A172 (cell line): ENCODE data around the gene LMNTD1. TPM values are rescaled to one million over a fixed set of nuclear protein-coding genes. Genes with fewer than 3 reads are reported as not detected.

Experiments
- DNase-seq: peaks from one replicate; pipeline ENCODE4 v3.0.0-alpha.2; 2015; ENCODE audit warnings: low spot score
- total RNA-seq: library from RNA; depleted of rRNA; stranded (reverse); fragments of >200 nt; shearing (Covaris generic); gene quantifications from 2 replicates; pipeline ENCODE4 v1.2.3, GENCODE V29; 2014

LMNTD1 gene
- total RNA-seq, 1 experiment from 2014 or later, result not detected

DNA sequence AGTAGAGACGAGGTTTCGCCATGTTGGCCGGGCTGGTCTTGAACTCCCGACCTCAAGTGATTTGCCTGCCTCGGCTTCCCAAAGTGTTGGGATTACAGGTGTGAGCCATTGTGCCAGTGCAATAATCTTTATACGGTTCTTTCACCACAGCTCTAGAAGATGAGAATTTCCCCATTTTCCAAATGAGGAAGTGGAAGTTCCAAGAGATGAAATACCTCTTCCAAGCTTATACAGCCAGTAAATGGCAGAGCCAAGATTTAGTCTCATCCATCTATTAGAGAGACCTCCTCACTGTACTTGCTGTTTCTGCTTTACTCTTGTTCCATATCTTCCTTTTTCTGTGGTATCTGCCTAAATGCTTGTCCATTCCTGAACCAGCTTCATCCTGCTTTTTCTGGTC, 3.1 kb upstream of the LMNTD1 start:
- no peak for DNase-seq

DNA sequence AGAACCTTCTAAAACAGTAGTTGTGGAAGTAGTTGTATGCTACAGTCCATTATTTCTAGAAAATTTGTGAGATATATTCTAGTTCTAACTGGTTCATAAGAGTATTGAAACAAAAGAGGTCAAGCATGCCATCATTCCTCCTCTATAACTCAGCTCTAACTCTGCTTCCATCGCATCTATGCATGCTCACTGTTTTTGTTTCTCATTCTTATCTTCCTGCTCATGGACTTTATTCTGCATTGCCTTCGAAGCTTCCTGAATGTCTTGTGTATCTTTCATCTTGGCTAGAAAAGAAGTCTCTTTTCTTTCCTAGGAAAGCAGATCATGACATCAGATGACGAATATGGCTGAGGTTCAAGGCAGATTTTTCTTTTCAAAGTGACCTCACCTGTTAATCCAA, 402 bp downstream of the LMNTD1 start:
- DNase-seq, result no peak

GRCh38 chr12:25550186-25550585, 2.9 kb downstream of the LMNTD1 start:
- no peak for DNase-seq

GRCh38 chr12:25549120-25549519, 4.0 kb downstream of the LMNTD1 start:
- no peak for DNase-seq

DNA sequence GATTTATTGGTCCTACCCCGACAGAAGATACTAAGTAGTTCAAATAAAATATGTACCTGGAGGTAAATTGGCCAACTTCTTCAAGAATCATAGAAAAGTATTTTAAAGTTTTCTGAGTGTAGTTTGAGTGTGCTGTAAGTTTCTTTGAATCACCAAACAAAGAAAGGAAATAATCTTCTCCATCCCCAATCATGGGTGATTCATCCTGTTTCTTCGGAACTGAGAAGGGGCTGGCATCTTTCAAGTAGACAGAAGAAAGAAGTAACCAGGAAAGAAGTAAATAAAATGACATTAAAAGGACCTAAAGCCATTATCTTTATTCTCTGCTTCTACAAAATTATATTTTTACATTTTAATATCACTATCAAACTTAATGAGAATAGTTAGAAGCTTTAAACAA, 6.8 kb downstream of the LMNTD1 start:
- DNase-seq, result no peak

- no peak for DNase-seq
These were observed 19.9 kb downstream of the LMNTD1 start for GRCh38 chr12:25533150-25533549.

GRCh38 chr12:25531502-25532052, 21.5 kb downstream of the LMNTD1 start:
- no peak for DNase-seq

GRCh38 chr12:25529738-25530137, 23.3 kb downstream of the LMNTD1 start:
- no peak for DNase-seq

DNA sequence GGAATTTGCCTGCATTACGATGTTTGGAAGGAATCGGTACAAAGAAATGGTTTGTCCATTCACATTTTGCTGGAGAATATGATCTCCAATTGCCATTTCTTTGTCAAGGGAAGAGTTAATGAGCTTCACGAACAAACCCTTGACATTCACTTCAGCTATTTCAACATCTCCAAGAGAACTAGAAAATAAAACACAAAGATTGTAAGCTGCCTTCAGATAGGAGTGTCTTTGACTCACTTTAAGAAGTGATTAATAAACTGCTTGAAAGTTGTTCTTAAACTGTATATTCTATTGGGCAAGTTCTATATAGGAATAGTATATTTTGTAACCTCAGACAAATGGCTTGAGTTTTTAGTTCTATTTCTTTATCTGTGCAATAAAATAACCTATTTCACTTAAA, 26.3 kb downstream of the LMNTD1 start:
- no peak for DNase-seq

DNA sequence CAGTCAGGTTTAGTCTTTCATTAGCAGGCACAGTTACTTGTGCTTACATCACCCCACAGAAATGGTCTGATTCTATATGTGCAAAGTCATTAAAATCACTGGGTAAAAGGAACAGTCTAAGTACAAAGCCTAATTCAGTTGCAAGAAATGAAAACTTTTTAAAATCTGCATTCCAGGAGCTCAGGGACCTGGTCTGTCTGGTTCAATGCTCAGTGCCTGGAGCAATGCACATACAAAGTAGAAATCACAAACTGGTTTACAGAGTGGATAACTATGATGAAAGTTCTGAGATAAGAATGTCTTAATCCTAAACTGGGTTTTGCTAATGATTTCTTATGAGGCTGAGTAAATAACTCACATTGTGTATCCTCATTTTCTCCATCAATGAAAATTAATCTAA, 28.7 kb downstream of the LMNTD1 start:
- no peak for DNase-seq

DNA sequence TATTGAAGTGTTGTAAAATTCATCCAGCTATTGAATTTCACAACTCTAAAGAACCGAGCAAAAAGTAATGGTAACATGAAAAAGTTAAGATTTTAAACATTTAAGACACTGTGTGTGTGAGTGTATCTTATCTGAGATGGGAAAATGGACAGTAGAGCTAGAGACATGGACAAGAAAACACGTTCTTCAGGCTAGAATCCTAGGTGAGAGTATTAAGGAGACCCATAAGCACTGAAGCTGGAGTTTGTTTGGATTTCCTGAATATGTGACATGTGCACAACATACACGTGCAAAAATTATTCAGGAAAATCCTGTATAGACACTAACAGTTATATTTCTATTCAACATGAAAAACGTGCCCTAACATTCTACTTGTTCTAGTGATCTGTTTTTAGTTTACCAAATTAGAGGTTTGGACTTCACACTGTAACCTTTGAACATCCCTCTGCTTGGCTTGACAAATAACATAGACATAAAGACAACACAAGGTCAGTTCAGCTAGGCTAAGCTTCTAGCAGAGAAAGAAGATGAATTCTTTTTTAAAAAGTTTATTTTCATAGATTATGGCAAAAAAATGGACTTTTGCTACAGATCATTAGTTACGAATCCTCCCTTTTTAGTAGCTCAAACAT, 31.3 kb downstream of the LMNTD1 start:
- no peak for DNase-seq

DNA sequence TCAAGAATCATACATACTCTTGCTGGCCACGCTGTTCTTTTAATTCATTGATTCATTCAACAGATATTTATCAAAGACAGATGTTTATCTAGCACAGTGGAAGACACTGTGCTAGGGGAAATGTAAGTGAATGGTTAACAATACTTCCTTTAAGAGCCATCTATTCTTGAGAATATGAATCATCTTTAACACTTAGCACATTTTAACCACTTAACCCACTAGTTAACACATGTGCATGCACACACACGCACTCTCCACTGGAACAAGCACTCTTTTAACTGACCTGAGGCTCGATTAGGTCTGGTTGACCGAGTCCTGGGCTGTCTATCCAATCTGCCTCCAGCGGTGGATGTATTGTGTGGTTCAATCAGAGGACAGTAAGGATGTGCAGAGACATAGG, 34.6 kb downstream of the LMNTD1 start:
- DNase-seq, result no peak

GRCh38 chr12:25504744-25505143, 48.3 kb downstream of the LMNTD1 start:
- no peak for DNase-seq

DNA sequence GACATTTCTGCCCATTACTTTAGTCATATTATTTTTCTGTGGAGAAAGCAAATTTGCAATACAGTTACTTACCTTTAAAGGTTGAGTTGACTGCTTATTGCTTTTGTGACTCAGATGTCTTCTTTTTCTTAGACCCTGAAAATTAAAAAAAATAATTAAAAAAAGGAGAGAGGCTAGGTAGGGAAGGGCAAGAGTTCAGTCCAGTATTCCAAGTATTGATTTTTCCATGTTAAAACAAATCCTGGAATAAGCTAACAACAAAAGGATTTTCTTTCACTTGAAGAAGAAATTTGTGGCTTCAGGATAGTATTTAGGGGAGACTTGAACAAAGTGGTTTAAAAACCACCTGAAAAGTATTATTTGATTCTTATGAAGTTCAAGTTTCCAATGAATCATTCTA, 49.4 kb downstream of the LMNTD1 start:
- no peak for DNase-seq

DNA sequence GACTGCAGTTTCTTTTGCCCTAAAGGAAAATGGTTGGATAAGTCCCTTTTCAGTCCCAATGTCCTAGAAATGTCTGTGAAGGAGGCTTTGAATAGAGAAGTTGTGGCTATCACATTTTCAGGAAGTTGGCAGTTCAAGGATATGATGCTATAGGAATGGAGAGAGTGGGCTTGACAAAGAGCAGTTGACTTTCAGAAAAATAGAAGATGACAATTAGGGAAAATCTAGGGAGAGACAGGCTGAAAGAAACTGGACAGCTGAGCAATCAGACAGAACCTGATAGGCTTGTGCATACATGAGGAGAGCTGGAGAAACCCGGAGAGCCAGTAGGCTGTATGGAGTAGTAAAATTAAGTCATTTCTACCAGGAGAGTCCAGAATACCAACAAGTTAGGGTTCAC, 50.5 kb downstream of the LMNTD1 start:
- no peak for DNase-seq

GRCh38 chr12:25502118-25502517, 51.0 kb downstream of the LMNTD1 start:
- no peak for DNase-seq

DNA sequence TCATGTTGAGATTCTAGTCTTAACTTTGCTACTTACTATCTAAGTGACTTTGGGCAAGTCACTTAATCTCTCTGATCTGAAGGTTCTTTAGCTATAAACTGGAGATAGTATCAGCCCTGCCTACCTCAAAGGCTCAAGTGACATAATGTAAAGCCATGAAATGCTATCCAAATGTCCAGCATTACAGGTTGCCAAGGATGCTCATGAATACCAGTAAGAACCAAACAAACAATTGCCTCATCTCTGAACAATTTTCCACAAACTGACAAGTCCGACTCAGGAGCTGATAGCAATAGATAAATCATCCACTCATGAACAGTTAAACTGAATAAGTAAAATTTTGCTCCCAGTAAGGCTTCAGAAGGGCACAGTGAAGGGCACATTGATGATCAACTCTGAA, 51.5 kb downstream of the LMNTD1 start:
- DNase-seq, result no peak

- DNase-seq, result no peak
These were observed 52.4 kb downstream of the LMNTD1 start for GRCh38 chr12:25500651-25501050.

GRCh38 chr12:25497021-25497420, 56.1 kb downstream of the LMNTD1 start:
- DNase-seq, result peak; percentile 87

DNA sequence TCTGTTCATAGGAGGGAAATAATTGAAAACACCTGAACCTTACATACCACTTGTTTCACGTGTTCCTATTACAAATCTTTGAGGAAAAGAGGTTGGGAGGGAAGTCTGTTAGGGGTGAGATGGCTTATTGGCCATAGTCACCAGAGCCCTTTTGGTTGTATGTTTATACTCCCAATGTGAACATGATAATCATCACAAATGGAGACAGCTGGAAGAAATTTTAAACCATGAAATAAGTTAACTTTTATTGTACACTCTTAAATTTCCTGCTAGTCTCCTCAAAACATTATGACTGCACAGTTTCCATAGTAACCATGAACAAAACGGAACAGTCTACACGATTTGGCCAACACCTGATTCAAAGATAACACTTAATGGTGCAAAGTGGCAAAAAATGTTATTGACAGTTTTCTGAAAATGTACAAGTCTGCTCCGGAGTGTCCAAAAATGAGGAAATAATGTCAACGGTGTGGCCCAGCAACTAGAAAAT, 56.9 kb downstream of the LMNTD1 start:
- no peak for DNase-seq

- DNase-seq, result peak; percentile 84
These were observed 57.6 kb downstream of the LMNTD1 start for GRCh38 chr12:25495331-25496097.

DNA sequence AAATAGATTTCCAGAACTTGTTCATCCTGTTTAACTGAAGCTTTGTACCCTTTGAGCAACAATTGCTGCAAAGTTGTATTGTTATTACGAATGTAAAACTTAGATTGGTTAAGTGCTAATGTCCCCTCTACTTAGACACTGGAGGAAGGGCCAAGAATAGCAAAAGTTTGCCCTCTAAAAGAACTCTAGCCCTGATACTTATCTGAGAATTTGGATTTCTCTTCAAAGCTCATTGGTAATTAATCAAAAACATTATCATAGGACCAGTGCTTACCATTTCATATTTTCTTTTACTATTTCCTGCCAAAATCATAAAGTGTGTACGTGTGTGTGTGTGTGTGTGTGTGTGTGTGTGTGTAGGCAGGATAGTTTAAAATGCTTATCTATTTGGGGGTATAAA, 58.2 kb downstream of the LMNTD1 start:
- no peak for DNase-seq

GRCh38 chr12:25493682-25494081, 59.4 kb downstream of the LMNTD1 start:
- no peak for DNase-seq
